ENCODE measurements around the gene THAP2.

DNA sequence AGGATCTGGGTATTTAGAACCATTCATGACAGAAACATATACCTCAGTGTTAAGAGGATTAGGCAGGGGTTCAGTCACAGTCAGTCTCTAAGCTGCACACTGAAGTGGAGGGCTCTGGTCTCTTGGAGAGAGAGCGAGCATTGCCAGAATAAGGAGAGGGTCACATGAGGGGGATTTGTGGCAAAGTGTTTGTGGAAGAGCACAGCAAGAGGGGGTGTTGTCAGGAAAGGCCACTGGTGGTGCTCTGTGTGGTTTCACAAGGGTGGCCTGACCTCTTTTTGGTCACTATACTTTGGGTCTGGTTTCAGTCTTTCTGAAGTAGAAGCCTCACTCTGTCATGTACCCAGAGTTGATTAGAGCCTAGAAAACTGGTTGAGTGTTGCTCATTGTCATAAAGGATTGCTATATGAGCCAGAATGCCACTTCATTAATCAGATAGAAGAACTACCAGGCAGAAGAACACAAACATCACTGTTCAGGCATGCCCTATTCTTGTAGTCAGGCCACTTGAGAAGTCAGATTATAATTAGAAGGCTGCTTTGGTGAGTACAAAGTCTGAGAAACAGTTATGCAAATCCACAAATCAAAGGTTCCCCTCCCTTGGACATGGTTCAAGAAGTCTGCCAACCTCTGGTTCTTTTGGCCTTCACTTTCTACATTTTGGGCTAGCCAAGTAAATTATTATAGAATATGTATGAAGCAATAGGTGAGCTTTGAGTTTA lies 30.2 kb downstream of the THAP2 start:
- TF ChIP-seq RAD21 (conservative IDR thresholded peaks at IDR 0.05 in 1 of 2, IDR thresholded peaks at IDR 0.05 in 1 of 2): no peak
- TF ChIP-seq CHD4 (IDR thresholded peaks at IDR 0.05; ENCODE audit: borderline replicate concordance): no peak
- TF ChIP-seq, protein P1, sequence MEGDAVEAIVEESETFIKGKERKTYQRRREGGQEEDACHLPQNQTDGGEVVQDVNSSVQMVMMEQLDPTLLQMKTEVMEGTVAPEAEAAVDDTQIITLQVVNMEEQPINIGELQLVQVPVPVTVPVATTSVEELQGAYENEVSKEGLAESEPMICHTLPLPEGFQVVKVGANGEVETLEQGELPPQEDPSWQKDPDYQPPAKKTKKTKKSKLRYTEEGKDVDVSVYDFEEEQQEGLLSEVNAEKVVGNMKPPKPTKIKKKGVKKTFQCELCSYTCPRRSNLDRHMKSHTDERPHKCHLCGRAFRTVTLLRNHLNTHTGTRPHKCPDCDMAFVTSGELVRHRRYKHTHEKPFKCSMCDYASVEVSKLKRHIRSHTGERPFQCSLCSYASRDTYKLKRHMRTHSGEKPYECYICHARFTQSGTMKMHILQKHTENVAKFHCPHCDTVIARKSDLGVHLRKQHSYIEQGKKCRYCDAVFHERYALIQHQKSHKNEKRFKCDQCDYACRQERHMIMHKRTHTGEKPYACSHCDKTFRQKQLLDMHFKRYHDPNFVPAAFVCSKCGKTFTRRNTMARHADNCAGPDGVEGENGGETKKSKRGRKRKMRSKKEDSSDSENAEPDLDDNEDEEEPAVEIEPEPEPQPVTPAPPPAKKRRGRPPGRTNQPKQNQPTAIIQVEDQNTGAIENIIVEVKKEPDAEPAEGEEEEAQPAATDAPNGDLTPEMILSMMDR (IDR thresholded peaks at IDR 0.05): no peak
- TF ChIP-seq EP300 (IDR thresholded peaks at IDR 0.05): no peak
- TF ChIP-seq, protein P2, sequence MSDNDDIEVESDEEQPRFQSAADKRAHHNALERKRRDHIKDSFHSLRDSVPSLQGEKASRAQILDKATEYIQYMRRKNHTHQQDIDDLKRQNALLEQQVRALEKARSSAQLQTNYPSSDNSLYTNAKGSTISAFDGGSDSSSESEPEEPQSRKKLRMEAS (IDR thresholded peaks at IDR 0.05): no peak
